GM10248 (cell line): ENCODE results near the gene SHROOM2.
"Not testable (repeated sequence)": the region's sequence is repeated elsewhere in the genome, so short reads cannot be mapped to it uniquely, and the experiment has no call there.

Source experiments
- CTCF ChIA-PET: fragments of 300-600 bp; sonication (Branson Sonifier 250); formaldehyde crosslinking; extraction: SDS; loops from one replicate; lab custom pipeline; 2021; ENCODE audit warnings: antibody characterized with exemption; lab: Yijun Ruan, JAX
- POLR2A ChIA-PET: fragments of 350-650 bp; sonication (Branson Sonifier 250); formaldehyde crosslinking; extraction: SDS; loops from one replicate; lab custom pipeline; 2020; ENCODE audit warnings: antibody characterized with exemption; lab: Yijun Ruan, JAX
- DNase-seq: peaks from one replicate; pipeline ENCODE4 v3.0.0; 2012; ENCODE audit errors: extremely low spot score
- TF ChIP-seq, protein P1 (sequence below): IDR thresholded peaks from 2 replicates; pipeline ENCODE4 v1.5.1; 2012; ENCODE audit warnings: mild to moderate bottlenecking, low read depth; ENCODE audit errors: extremely low read depth, missing control alignments, control extremely low read depth

The SHROOM2 gene

DNA sequence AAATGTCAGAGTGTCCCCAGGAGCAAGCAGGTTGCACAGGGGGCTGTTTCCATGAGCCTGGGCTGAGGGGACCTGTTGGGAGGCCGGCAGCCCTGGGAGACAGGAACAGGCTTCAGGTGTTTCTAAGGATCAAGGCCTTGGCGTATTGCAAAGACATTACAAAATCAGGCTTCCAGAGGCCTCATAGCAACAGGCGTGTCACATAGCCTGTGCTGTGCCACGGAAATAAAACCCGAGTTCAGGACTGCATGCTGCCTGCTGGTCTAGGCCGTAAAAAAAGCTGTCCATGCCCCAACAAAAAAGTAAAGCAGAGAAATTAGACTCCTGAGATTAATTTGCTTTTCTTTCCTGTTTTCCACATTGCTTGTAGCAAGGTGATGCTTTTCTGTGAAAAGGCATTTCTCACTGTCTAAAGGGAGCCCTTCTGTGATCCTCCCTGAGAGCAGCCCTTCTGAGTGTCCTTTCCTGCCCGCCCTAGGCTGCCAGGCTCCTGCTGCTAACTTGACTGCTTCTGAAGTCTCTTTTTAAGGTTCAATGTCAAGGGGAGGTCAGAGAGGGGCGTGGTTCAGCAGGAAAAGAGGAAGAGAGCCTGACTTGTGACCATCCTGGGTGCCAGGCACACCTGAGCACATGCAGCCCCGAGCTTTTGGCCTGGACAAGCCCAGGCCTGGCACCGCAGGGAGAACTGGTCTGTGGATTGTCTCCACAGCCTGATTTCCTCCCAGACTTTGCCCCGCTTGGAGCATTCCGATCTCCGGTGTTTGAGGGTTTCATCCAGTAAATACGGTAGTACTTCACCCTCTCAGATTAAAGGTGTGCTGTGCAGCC is 21.3 kb downstream of the SHROOM2 start:
- DNase-seq, result no peak
- POLR2A ChIA-PET, result no interaction called here
- CTCF ChIA-PET, result no interaction called here
- TF ChIP-seq, protein P1, sequence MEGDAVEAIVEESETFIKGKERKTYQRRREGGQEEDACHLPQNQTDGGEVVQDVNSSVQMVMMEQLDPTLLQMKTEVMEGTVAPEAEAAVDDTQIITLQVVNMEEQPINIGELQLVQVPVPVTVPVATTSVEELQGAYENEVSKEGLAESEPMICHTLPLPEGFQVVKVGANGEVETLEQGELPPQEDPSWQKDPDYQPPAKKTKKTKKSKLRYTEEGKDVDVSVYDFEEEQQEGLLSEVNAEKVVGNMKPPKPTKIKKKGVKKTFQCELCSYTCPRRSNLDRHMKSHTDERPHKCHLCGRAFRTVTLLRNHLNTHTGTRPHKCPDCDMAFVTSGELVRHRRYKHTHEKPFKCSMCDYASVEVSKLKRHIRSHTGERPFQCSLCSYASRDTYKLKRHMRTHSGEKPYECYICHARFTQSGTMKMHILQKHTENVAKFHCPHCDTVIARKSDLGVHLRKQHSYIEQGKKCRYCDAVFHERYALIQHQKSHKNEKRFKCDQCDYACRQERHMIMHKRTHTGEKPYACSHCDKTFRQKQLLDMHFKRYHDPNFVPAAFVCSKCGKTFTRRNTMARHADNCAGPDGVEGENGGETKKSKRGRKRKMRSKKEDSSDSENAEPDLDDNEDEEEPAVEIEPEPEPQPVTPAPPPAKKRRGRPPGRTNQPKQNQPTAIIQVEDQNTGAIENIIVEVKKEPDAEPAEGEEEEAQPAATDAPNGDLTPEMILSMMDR, result no peak

DNA sequence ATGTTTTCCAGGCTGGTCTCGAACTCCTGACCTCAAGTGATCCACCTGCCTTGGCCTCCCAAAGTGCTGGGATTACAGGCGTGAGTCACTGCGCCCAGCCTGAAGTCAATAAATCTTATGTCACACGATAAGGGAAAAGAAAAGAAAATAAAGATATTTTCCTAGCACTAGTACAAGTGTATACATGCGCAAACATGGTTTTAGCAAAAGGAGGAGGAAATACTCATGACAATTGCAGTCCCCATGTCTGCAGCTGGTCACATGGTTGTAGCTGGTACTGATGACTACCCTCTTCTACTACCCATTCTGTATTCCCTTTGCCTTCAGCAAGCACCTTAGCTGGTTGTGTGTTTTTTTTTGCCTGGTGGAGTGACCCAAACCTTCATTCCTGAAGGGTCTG is 23.6 kb downstream of the SHROOM2 start:
- DNase-seq, POLR2A ChIA-PET, CTCF ChIA-PET: not testable (repeated sequence)

DNA sequence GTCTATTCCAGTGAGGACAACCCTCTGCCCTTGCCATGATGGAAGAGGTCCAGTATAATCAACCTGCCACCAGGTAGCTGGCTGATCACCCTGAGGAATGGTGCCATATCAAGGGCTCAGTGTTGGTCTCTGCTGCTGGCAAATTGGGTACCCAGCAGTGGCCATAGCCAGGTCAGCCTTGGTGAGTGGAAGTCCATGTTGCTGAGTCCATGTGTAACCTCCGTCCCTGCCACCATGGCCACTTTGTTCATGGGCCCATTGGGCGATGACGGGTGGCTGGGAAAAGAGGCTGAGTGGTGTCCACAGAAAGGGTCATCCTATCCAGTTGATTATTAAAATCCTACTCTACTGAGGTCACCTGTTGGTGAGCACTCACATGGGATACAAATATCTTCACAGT is 24.9 kb downstream of the SHROOM2 start:
- CTCF ChIA-PET, POLR2A ChIA-PET, DNase-seq: not testable (repeated sequence)

DNA sequence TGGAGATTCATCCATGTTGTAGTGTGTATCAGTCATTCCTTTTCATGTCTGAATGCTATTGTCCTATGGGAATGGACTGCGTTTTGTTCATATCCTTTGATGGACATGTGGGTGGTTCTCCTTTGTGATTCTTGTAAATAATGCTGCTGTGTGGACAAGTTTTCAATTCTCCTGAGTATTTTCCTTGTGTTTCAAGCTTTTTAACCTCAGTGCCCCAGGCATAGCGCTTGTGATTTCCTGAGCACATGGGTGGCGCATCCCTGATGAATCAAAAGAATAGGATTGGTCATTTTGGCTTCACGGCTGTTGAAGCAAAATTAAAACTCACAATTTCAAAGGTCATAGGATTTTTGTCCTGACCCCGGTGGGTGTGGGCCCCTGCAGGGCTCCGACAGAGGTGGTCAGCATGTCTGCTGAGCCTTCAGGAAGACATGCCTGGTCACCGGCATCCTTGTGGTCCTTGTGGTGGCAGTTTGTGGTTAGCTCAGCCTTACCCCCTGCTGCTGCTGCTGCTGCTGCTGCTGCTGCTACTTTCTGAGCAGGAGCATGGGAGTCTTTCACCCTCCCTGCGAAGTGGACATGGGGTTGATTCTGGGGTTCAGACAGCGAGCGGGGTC is 30.0 kb downstream of the SHROOM2 start:
- ChIA-PET POLR2A (no interaction called here), CTCF (interaction anchor here (0.6 kb wide), 1 partner anchor 669 kb away, joined by 3 read pairs; no protein-coding TSS in a partner anchor)
- TF ChIP-seq, protein P1, result no peak
- DNase-seq, result no peak

DNA sequence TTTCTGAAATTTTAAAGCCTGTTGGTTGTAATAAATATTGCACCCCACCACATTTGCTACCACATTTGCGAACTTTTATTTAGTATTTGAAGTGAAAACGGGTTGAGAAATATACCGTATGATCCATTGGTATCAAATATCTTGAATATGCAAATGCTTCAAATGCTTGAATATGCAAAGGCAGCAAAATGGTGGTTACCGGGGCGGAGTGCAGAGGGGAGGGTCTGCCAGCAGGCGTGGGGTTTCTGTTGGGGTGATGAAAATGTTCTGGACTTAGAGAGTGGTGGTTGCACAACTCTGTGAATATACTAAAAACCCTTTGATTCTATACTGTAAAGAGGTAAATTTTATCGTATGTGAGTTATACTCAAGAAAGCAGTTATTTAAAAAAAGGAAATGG is 35.3 kb downstream of the SHROOM2 start:
- ChIA-PET POLR2A (no interaction called here), CTCF (no interaction called here)
- TF ChIP-seq, protein P1, result no peak
- DNase-seq, result no peak

DNA sequence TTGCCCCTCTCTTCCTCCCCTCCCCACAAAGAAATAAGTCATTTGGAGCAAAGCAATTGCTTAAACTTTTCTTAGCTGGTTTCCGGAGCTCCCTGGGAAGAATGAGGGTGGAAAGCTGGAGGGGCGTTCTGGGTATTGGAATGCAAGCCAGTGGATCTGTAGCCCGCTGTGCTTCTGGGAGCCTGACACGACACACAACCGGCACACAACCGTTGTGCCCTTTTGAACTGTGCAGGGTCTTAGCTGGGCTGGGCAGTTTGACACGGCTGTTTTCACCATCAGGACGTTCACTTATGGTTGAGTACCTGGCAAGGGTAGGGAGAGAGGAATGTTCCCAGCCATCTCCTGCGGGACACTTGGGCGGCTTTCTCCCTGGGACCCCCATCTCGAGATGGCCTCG is 38.3 kb downstream of the SHROOM2 start:
- CTCF ChIA-PET, result interaction anchor here (0.9 to 1.4 kb wide), 2 partner anchors 10 to 156 kb away, joined by 3 read pairs; no protein-coding TSS in a partner anchor
- no peak for DNase-seq
- POLR2A ChIA-PET, result no interaction called here
- TF ChIP-seq, protein P1, result no peak

DNA sequence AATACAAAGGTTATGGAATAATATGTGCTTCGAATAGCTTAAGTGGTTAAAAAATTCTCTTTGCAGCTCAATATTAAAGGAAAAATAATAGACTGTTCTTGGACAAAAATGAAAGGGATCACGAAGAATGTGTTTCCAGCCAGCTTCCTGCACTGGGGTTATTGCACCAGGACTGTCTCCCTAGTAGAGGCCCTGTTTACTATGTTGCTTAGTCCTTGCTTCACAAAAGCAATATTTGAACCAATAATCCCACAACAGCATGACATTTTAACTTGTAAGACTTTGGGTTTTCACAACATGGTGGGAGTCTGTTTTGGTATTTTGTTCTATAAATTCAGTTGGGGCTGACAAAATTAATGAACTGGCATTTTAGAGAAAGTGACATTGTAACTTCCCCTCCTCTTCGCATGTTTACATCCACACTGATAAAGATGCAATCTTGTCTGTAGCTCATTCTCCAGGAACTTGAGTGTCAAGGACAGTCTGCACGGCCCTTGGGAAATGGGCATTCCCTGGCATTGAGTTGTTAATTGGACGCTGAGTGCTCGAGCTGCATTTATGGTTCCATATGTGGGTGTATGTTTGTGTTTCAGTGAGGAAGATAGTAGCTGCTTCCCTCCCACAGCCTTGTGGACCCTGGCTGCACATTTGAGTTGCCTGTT is 39.0 kb downstream of the SHROOM2 start:
- CTCF ChIA-PET, result interaction anchor here (0.9 to 1.4 kb wide), 2 partner anchors 9 to 155 kb away, joined by 3 read pairs; no protein-coding TSS in a partner anchor
- TF ChIP-seq, protein P1, result no peak
- no peak for DNase-seq
- POLR2A ChIA-PET, result no interaction called here
